Epithelial cell of proximal tubule (primary cell): ENCODE measurements around the gene HIVEP3. TPM values are rescaled to one million over a fixed set of nuclear protein-coding genes. Genes with fewer than 3 reads are reported as not detected.

Experiments used
- DNase-seq: peaks from one replicate; pipeline ENCODE4 v3.0.0-alpha.2; 2011; ENCODE audit warnings: low read depth
- H3K4me3 ChIP-seq: 2 replicates; pipeline ENCODE4 v1.5.1; 2011; ENCODE audit warnings: low read depth, mild to moderate bottlenecking, low read length
- total RNA-seq: library from RNA; depleted of rRNA; stranded (reverse); fragments of >200 nt; gene quantifications from 2 replicates; pipeline ENCODE4 v1.2.3, GENCODE V29; 2015
- TF ChIP-seq, protein P1 (sequence below): conservative IDR thresholded peaks from 2 replicates; pipeline ENCODE4 v1.5.1; 2012; ENCODE audit warnings: low read depth, mild to moderate bottlenecking, low read length

The HIVEP3 gene
- total RNA-seq, 1 donor from 2014 or later = 3.9 TPM

DNA sequence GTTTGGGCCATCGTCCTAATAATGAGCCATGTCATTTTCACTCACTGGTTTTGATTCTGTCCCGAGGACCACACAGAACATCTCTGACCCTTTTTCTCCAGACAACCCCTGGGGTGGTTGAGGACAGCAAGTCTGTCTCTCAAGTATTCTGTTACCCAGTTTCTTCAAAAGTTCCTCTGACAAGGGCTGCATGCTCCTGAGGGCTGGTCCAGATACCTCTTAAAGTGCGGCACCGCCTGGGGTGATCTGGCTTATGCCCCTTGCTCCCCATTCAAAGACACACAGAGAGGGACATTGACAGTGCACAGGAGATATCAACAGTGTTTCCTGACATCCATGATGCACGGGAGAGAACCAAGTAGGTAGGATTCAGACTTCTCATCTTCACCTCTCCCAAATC, 301.4 kb downstream of the HIVEP3 start:
- no peak overlapping the region for H3K4me3 ChIP-seq
- DNase-seq = no peak
- TF ChIP-seq, protein P1, sequence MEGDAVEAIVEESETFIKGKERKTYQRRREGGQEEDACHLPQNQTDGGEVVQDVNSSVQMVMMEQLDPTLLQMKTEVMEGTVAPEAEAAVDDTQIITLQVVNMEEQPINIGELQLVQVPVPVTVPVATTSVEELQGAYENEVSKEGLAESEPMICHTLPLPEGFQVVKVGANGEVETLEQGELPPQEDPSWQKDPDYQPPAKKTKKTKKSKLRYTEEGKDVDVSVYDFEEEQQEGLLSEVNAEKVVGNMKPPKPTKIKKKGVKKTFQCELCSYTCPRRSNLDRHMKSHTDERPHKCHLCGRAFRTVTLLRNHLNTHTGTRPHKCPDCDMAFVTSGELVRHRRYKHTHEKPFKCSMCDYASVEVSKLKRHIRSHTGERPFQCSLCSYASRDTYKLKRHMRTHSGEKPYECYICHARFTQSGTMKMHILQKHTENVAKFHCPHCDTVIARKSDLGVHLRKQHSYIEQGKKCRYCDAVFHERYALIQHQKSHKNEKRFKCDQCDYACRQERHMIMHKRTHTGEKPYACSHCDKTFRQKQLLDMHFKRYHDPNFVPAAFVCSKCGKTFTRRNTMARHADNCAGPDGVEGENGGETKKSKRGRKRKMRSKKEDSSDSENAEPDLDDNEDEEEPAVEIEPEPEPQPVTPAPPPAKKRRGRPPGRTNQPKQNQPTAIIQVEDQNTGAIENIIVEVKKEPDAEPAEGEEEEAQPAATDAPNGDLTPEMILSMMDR = no peak

DNA sequence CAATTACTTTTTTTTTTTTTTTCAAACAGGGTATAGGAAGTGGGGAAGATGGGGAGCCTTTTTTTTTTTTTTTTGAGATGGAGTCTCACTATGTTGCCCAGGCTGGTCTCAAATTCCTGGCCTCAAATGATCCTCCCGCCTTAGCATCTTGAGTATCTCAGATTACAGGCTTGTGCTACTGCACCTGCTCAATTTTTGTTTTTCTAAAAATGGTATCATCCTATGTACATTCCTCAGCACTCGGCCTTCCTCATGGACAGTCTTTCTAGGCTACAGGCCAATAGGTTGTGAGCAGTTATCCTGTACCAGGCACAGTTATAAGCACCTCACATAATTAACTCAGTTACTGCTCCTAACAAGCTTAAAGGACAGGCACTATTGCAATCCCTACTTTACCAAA, 302.2 kb downstream of the HIVEP3 start:
- no peak for DNase-seq
- TF ChIP-seq, protein P1 = no peak
- H3K4me3 ChIP-seq = no peak overlapping the region

DNA sequence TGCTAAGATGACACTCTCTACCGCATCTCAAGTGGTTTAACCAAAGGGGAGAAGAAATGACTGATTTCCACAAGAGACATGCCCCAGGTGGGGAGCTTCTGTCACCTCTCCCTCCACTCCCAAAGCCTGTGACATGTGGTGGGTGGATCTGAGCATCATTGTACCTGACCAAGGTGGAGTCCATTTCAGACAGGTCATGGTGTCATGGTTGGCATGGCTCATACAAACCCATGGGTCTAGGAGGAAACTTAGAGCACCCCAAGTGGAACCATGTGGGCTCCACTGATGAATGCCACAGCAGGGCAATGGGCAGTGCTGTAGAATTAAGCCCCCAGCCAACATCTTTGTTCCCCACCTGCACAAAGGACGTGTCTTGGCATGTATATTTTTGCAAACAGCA, 302.7 kb downstream of the HIVEP3 start:
- no peak for DNase-seq
- TF ChIP-seq, protein P1 = no peak
- H3K4me3 ChIP-seq = no peak overlapping the region

DNA sequence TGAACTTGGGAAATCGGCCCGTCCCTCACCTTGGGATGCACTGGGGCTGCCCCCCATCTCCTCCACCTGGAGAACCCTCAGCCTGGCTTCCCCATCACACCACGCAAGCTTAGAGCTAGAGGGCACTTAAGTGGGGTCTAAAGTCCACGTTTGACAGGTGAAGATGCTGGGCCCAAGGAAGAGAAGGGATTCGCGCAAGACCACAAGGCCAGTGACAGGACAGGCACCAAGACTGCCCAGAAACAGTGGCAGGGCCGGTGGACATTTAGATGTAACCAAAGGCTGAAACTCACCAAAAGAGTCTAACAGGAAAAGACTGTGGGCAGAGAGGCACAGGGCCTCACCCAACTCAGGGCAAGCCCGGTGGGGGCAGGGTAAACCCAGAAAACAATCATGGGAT, 303.4 kb downstream of the HIVEP3 start:
- DNase-seq = no peak
- TF ChIP-seq, protein P1 = no peak
- H3K4me3 ChIP-seq = no peak overlapping the region

DNA sequence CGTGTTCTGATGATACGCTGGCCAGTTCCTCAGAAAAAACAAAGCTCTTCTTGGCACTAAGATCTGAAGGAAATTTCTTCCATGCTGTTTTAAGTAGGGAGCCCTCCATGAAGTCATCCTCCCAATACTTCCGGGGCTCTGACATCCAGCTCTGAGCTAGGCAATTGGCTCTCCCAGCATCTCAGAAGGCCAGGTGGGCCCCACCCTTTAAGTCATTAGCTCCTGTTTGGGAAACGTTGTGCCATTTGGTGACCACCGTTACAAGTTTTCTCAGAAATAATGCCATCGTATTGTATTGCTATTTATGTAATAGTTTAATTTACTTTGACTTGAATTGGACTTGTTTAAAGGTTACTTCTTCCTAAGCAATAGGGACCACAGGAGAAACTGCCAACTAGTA, 303.9 kb downstream of the HIVEP3 start:
- no peak overlapping the region for H3K4me3 ChIP-seq
- DNase-seq = no peak
- TF ChIP-seq, protein P1 = no peak

DNA sequence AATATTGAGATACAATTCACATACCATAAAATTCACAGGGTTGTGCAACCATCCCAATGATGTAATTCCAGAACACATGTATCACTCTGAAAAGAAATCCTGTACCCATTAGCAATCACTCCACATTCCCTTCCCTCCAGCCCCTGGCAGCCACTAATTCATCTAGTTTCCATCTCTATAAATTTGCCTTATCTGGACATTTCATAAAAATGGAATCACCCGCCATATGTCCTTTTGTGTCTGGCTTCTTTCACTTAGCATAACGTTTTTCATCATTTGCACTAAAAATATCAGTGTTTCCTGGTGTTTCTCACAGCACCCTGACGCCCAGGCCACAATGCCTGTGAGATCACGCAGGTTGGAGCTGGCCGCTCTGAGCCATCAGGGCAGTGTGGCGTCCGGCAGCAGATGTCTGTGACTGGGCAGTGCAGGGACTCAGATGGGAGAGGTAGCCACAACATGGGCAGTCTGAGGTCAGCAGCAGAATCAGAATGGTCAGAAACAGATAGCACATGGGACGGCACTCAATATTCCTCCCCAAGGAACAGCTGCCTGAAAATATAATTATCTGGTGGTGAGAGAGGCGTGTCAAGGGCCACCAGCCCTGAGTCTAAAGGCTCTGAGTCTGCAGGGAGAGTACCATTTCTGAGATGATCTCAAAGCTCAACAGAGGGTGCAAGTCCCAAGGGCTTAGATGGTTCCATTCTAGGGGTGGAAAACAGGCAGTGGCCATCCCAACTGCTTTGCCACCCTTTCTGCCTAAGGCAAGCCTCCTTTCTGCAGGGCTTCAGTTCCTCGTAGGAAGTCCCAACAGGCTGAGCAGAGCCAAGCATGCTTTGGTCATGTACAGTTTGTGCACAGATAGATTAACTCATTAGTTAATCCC, 304.8 kb downstream of the HIVEP3 start:
- TF ChIP-seq, protein P1 = no peak
- DNase-seq = no peak

DNA sequence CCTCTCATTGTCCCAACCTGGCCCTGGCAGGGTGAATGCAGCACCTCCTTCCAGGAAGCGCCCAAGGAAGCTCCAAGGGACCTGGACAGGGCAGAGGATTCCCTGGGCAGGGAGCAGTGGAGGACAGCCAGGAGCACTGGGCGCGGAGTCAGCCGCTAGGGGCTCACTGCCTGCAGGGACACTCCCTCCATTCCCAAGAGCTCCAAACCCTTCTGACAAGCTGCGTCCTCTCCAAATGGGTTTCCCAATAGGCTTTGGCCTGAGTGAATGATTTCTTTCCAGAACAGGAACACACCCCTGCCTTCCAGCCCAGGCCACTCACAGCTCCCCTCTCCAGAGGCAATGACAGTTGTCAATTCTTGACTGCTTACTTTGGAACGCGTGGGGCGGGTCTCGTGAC, 305.8 kb downstream of the HIVEP3 start:
- no peak for DNase-seq
- no peak overlapping the region for H3K4me3 ChIP-seq
- TF ChIP-seq, protein P1 = no peak

More for the DNA sequence above, 304.8 kb downstream of the HIVEP3 start:
- no peak overlapping the region for H3K4me3 ChIP-seq
